A673 (cell line): ENCODE data around the gene CHST15.

Experiments
- EZH2 ChIP-seq: fragments of 200-600 bp; sonication (generic); IDR thresholded peaks from 2 replicates; pipeline ENCODE4 v1.6.1; 2017; ENCODE audit warnings: borderline replicate concordance, low read depth, mild to moderate bottlenecking, mixed read lengths, antibody characterized with exemption, low read length; ENCODE audit not compliant: poor library complexity, severe bottlenecking
- TF ChIP-seq, protein P1 (sequence below): fragments of 300-800, 200-600 bp; sonication (generic); conservative IDR thresholded peaks from 2 replicates; pipeline ENCODE4 v1.5.1; 2017; ENCODE audit warnings: low read depth, mild to moderate bottlenecking, antibody characterized with exemption, low read length, moderate library complexity, mixed read lengths

GRCh38 chr10:124062390-124062789, 31.0 kb downstream of the CHST15 start:
- TF ChIP-seq EZH2: no peak
- TF ChIP-seq, protein P1, sequence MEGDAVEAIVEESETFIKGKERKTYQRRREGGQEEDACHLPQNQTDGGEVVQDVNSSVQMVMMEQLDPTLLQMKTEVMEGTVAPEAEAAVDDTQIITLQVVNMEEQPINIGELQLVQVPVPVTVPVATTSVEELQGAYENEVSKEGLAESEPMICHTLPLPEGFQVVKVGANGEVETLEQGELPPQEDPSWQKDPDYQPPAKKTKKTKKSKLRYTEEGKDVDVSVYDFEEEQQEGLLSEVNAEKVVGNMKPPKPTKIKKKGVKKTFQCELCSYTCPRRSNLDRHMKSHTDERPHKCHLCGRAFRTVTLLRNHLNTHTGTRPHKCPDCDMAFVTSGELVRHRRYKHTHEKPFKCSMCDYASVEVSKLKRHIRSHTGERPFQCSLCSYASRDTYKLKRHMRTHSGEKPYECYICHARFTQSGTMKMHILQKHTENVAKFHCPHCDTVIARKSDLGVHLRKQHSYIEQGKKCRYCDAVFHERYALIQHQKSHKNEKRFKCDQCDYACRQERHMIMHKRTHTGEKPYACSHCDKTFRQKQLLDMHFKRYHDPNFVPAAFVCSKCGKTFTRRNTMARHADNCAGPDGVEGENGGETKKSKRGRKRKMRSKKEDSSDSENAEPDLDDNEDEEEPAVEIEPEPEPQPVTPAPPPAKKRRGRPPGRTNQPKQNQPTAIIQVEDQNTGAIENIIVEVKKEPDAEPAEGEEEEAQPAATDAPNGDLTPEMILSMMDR: no peak
